T-cell (primary cell): ENCODE data around the gene AP5S1. TPM values are rescaled to one million over a fixed set of nuclear protein-coding genes. Genes with fewer than 3 reads are reported as not detected.

ENCODE experiments used
- ATAC-seq, 4 experiments: fragments of 200-7000 bp in 3 of 4; fragments of 150-1000 bp in 1 of 4; cut with Tn5 transposase; replicated peaks in 1 of 4; 1 replicate in 3 of 4; 2 replicates in 1 of 4; pipeline ENCODE4 v1.10.0; 2021; ENCODE audit warnings: moderate library complexity in 3 of 4, mild to moderate bottlenecking in 2 of 4, moderate number of reproducible peaks in 1 of 4
- CTCF ChIA-PET, 2 donors: fragments of 300-600 bp; sonication (Branson Sonifier 250); formaldehyde crosslinking; loops; one replicate each; lab custom pipeline; 2022; ENCODE audit warnings: antibody characterized with exemption in 2 of 2; lab: Charles Lee
- POLR2A ChIA-PET, 2 donors: fragments of 300-600 bp; sonication (Branson Sonifier 250); formaldehyde crosslinking; loops; one replicate each; lab custom pipeline; 2022; ENCODE audit warnings: antibody characterized with exemption in 2 of 2; lab: Charles Lee
- DNase-seq, 35 experiments: peaks; one replicate each; pipeline versions ENCODE4 v3.0.0 to v3.0.0-alpha.2; 2013 to 2023
- H3K27ac ChIP-seq: one replicate; pipeline ENCODE4 v1.5.1; 2013; ENCODE audit warnings: low read length
- H3K27me3 ChIP-seq, 2 experiments: replicated peaks in 1 of 2; 1 replicate in 1 of 2; 2 replicates in 1 of 2; pipeline versions ENCODE4 v1.6.1 to v1.7.0; 2013; ENCODE audit warnings: low read length in 1 of 2, mixed read lengths in 1 of 2; ENCODE audit not compliant: control insufficient read depth in 2 of 2, insufficient read depth in 2 of 2; ENCODE audit errors: extremely low read depth in 1 of 2
- H3K36me3 ChIP-seq, 2 donors: 1 replicate in 1 of 2; 2 replicates in 1 of 2; pipeline versions ENCODE4 v1.6.1 to v1.7.0; 2013; ENCODE audit warnings: low read length in 1 of 2; ENCODE audit not compliant: control insufficient read depth in 2 of 2, insufficient read depth in 1 of 2; ENCODE audit errors: extremely low read depth in 1 of 2
- H3K4me1 ChIP-seq, 2 experiments: 1 replicate in 1 of 2; 2 replicates in 1 of 2; pipeline versions ENCODE4 v1.6.1 to v1.7.0; 2013; ENCODE audit warnings: low read length in 2 of 2, mixed read lengths in 1 of 2; ENCODE audit not compliant: insufficient read depth in 2 of 2, control insufficient read depth in 1 of 2; ENCODE audit errors: extremely low read depth in 1 of 2
- H3K4me3 ChIP-seq, 2 donors: 1 replicate in 1 of 2; 2 replicates in 1 of 2; pipeline versions ENCODE4 v1.5.1 to v1.7.0; 2013; ENCODE audit warnings: mild to moderate bottlenecking in 2 of 2, low read length in 1 of 2, moderate library complexity in 1 of 2; ENCODE audit not compliant: control insufficient read depth in 1 of 2; ENCODE audit errors: extremely low read depth in 1 of 2
- H3K9me3 ChIP-seq: 2 replicates; pipeline ENCODE4 v1.7.0; 2013
- H3K27ac Mint-ChIP-seq, 2 donors: one replicate each; pipeline ENCODE4 v1.8.0; 2020 to 2021; ENCODE audit warnings: mild to moderate bottlenecking in 2 of 2, mixed read lengths in 2 of 2
- H3K27me3 Mint-ChIP-seq, 2 donors: one replicate each; pipeline ENCODE4 v1.8.0; 2021 to 2022; ENCODE audit warnings: mixed read lengths in 2 of 2
- H3K36me3 Mint-ChIP-seq: one replicate; pipeline ENCODE4 v1.8.0; 2021; ENCODE audit warnings: mixed read lengths
- H3K4me1 Mint-ChIP-seq, 3 donors: one replicate each; pipeline ENCODE4 v1.8.0; 2020 to 2022; ENCODE audit warnings: mixed read lengths in 3 of 3, mild to moderate bottlenecking in 1 of 3
- H3K4me3 Mint-ChIP-seq, 3 donors: one replicate each; pipeline ENCODE4 v1.8.0; 2020 to 2022; ENCODE audit warnings: mild to moderate bottlenecking in 3 of 3, mixed read lengths in 3 of 3, moderate library complexity in 3 of 3
- H3K9me3 Mint-ChIP-seq, 3 donors: one replicate each; pipeline ENCODE4 v1.8.0; 2020 to 2022; ENCODE audit warnings: mixed read lengths in 3 of 3
- WGBS: methylation state at CpG from one replicate; pipeline ENCODE4 v1.1.5; 2013; ENCODE audit warnings: missing lambda C conversion rate; ENCODE audit not compliant: insufficient coverage; 5-methylcytosine and 5-hydroxymethylcytosine counted together
- total RNA-seq, 35 experiments: library from RNA in 6 of 35; stranded (reverse) in 6 of 35; fragments of 120-200 nt in 1 of 35; gene quantifications; one replicate each; pipeline versions ENCODE4 v1.2.1 to v1.2.4 and lab custom pipeline; 2013 to 2026

Gene AP5S1
- total RNA-seq, 5 donors from 2014 or later (not counting 1 experiment from before 2014, with no cell fraction given) = 11.5 to 17.3 (median 14.4) TPM

DNA sequence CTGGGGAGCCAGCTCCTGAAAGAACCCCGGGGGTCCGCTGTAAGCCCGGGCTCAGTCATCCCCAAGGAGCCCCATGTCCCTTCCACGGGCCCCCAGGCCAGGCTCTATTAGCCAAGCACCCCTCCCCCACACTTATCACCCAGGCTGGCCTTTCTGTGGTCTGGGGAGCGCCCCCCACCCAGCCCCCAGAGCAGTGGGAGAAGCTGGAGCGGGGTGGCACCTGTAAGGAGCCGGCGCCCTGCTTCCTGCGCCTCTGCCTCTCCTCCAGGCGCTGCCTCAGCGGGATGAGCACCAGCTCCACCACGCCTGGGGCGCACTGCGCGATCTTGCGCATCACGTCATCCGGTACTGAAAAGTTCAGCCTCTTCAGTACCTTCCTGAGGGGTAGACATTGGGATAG is 41.4 kb upstream of the AP5S1 start:
- H3K27me3 ChIP-seq = peaks cover 2 to 27% of the 10 kb centered on the region in 2 experiments
- no peak for ATAC-seq
- H3K27ac Mint-ChIP-seq = no peak overlapping the region
- no peak overlapping the region for H3K27ac ChIP-seq
- H3K27me3 Mint-ChIP-seq = peaks cover 4 to 7% of the 10 kb centered on the region in 2 donors
- H3K9me3 Mint-ChIP-seq = no peaks in the 10 kb centered on the region
- peaks cover 8 to 34% of the 10 kb centered on the region in 2 experiments for H3K4me1 ChIP-seq
- CTCF ChIA-PET = interaction anchor here (0.6 to 1.5 kb wide), 3 partner anchors 11 to 98 kb away, joined by 3 to 6 read pairs (median 3); partner anchors contain the start of gene ADISSP (in 1 of the 2)
- no peaks in the 10 kb centered on the region for H3K36me3 Mint-ChIP-seq
- 26% methylated on average over 12 of the region's 18 CpGs for WGBS
- H3K4me1 Mint-ChIP-seq = peaks cover 34 to 46% (median 34%) of the 10 kb centered on the region in 3 donors
- no peak overlapping the region for H3K4me3 ChIP-seq
- peak overlapping the region in 2 of 3 donors; percentile 17 to 79 for H3K4me3 Mint-ChIP-seq
- H3K36me3 ChIP-seq = no peaks in the 10 kb centered on the region
- DNase-seq = no peak
- H3K9me3 ChIP-seq = no peaks in the 10 kb centered on the region
- POLR2A ChIA-PET = no interaction called here

GRCh38 chr20:3781153-3781910 is 39.0 kb upstream of the AP5S1 start, which contains the start of gene SPEF1:
TSS of gene SPEF1 (minus strand) at chr20:3781448. CDS start at chr20:3781287, 161 bp downstream.
- ATAC-seq (peak; percentile 19 to 53 (median 31)), DNase-seq (peak in 7 of 35 experiments; percentile 17 to 77 (median 29))
- H3K27me3 Mint-ChIP-seq = peaks cover 4 to 7% of the 10 kb centered on the region in 2 donors
- Histone ChIP-seq H3K4me1 (peaks cover 10 to 54% of the 10 kb centered on the region in 2 experiments), H3K9me3 (no peaks in the 10 kb centered on the region), H3K27me3 (peaks cover 2 to 25% of the 10 kb centered on the region in 2 experiments), H3K36me3 (no peaks in the 10 kb centered on the region), H3K4me3 (peak within 1 kb of the TSS; percentile 30 to 49), H3K27ac (no peak within 1 kb of the TSS)
- peak within 1 kb of the TSS; percentile 58 to 78 for H3K27ac Mint-ChIP-seq
- 11% methylated on average over 23 of the region's 28 CpGs for WGBS
- no peaks in the 10 kb centered on the region for H3K9me3 Mint-ChIP-seq
- peaks cover 43 to 59% (median 45%) of the 10 kb centered on the region in 3 donors for H3K4me1 Mint-ChIP-seq
- POLR2A ChIA-PET = interaction anchor here in 1 of 2 donors (1.0 kb wide), 1 partner anchor 13 kb away, joined by 3 read pairs; the partner anchor contains the start of gene ADISSP
- H3K36me3 Mint-ChIP-seq = peaks cover 4% of the 10 kb centered on the region
- H3K4me3 Mint-ChIP-seq = peak within 1 kb of the TSS; percentile 30 to 78 (median 57)
- CTCF ChIA-PET = interaction anchor here in 1 of 2 donors (0.8 to 1.3 kb wide), 2 partner anchors 13 to 211 kb away, joined by 3 read pairs; no protein-coding TSS in a partner anchor

DNA sequence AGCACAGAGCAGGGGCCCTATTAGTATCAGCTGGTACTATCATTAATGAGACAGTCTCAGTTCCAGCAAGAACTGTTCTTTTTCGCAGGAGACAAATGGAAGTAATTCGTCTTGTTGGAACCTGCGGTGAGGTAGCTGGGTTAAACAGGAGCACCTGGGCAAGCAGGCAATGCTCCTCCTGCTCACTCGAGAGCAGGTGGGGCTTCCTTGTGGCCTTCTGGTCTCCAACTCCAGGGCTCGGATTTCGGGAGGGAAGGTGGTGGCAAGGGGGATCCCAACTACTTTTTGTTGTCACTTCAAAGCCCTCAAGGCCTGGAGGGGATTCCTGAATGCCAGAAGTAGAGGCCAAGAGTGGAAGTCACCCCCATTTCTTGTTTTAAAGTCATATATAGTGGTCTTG is 37.8 kb upstream of the AP5S1 start:
- POLR2A ChIA-PET = no interaction called here
- Mint-ChIP-seq H3K4me1 (peaks cover 40 to 56% (median 41%) of the 10 kb centered on the region in 3 donors), H3K4me3 (no peak overlapping the region), H3K27ac (peak overlapping the region in 1 of 2 donors; percentile 58), H3K27me3 (peaks cover 4 to 7% of the 10 kb centered on the region in 2 donors), H3K9me3 (no peaks in the 10 kb centered on the region), H3K36me3 (peaks cover 4% of the 10 kb centered on the region)
- ATAC-seq (no peak), DNase-seq (no peak)
- Histone ChIP-seq H3K27ac (no peak overlapping the region), H3K4me3 (no peak overlapping the region), H3K27me3 (peaks cover 2 to 18% of the 10 kb centered on the region in 2 experiments), H3K36me3 (no peaks in the 10 kb centered on the region), H3K4me1 (peaks cover 13 to 51% of the 10 kb centered on the region in 2 experiments), H3K9me3 (no peaks in the 10 kb centered on the region)
- WGBS = 100% methylated on average over 4 of the region's 6 CpGs
- CTCF ChIA-PET = no interaction called here

- peak overlapping the region; percentile 32 to 70 for H3K27ac Mint-ChIP-seq
- no peak for DNase-seq
- ATAC-seq = no peak
- ChIA-PET CTCF (no interaction called here), POLR2A (no interaction called here)
- Histone ChIP-seq H3K27ac (no peak overlapping the region), H3K27me3 (peaks cover 2 to 14% of the 10 kb centered on the region in 2 experiments), H3K36me3 (no peaks in the 10 kb centered on the region), H3K4me3 (no peak overlapping the region), H3K4me1 (peaks cover 12 to 51% of the 10 kb centered on the region in 2 experiments), H3K9me3 (no peaks in the 10 kb centered on the region)
- H3K36me3 Mint-ChIP-seq = peaks cover 4% of the 10 kb centered on the region
- H3K27me3 Mint-ChIP-seq = peaks cover 4 to 7% of the 10 kb centered on the region in 2 donors
- H3K9me3 Mint-ChIP-seq = no peaks in the 10 kb centered on the region
- 92% methylated on average over 2 of the region's 2 CpGs for WGBS
- H3K4me3 Mint-ChIP-seq = no peak overlapping the region
- H3K4me1 Mint-ChIP-seq = peaks cover 42 to 57% (median 45%) of the 10 kb centered on the region in 3 donors
These were observed 37.3 kb upstream of the AP5S1 start for GRCh38 chr20:3783068-3783489.

DNA sequence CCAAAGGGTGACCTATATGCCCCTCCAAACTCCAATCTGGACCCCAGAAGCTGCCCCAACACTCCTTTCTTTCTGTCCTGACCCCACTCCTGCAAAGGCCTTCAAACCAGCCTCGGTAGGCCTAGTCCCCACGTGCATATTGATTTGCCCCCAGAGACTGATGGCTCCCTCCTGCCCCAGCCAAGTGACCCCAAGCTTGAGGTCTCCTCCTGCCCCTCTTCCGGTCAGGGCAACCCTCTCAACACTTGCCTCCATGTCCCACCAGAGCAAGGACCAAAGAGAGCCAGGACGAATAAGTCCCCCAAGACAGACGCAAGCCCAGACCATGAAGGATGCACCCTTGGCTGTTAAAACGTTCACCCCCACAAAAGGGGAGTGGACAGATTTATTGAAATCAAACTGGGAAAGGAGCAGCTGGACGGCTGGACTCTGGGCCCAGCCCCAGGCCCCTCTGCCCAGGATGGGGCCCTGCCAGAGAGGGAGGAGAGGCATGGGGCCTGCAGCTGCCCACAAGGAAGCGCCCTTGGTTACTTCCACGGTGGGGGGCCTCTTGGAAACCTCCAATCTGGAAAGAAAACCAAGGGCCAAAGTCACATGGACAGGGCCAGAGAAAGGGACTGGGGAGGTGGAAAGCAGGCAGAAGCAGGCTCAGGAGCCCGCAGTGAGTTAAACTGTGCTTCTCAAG is 36.7 kb upstream of the AP5S1 start:
- 91% methylated on average over 7 of the region's 10 CpGs for WGBS
- no peak overlapping the region for H3K4me3 ChIP-seq
- Mint-ChIP-seq H3K9me3 (no peaks in the 10 kb centered on the region), H3K27ac (peak overlapping the region; percentile 32 to 70), H3K27me3 (peaks cover 2 to 7% of the 10 kb centered on the region in 2 donors), H3K36me3 (peaks cover 4% of the 10 kb centered on the region), H3K4me1 (peaks cover 42 to 59% (median 51%) of the 10 kb centered on the region in 3 donors), H3K4me3 (peak overlapping the region in 2 of 3 donors; percentile 50 to 70)
- ChIA-PET CTCF (no interaction called here), POLR2A (no interaction called here)
- no peak overlapping the region for H3K27ac ChIP-seq
- H3K27me3 ChIP-seq = peaks cover 2 to 8% of the 10 kb centered on the region in 2 experiments
- no peaks in the 10 kb centered on the region for H3K36me3 ChIP-seq
- ATAC-seq (no peak), DNase-seq (no peak)
- peaks cover 14 to 46% of the 10 kb centered on the region in 2 experiments for H3K4me1 ChIP-seq
- H3K9me3 ChIP-seq = no peaks in the 10 kb centered on the region
